Psoas muscle (tissue), 8 donors: Measurements from ENCODE around the gene SMO. TPM values are rescaled to one million over a fixed set of nuclear protein-coding genes. Genes with fewer than 3 reads are reported as not detected.

Source experiments
- ATAC-seq, 4 donors: fragments of 200-7000 bp; cut with Tn5 transposase; one replicate each; pipeline ENCODE4 v1.9.1; 2020; ENCODE audit warnings: moderate library complexity in 3 of 4, mild to moderate bottlenecking in 2 of 4
- DNase-seq, 2 donors: peaks; one replicate each; pipeline ENCODE4 v3.0.0-alpha.2; 2020
- H3K27ac ChIP-seq: fragments of 200-600 bp; one replicate; pipeline ENCODE4 v1.8.0; 2022
- H3K27me3 ChIP-seq, 3 donors: fragments of 200-600 bp in 1 of 3; one replicate each; pipeline versions ENCODE4 v1.6.1 to v1.8.0; 2013 to 2022; ENCODE audit warnings: low read length in 2 of 3, mild to moderate bottlenecking in 2 of 3, moderate library complexity in 1 of 3; ENCODE audit not compliant: insufficient read depth in 3 of 3
- H3K36me3 ChIP-seq, 2 donors: fragments of 200-600 bp in 1 of 2; one replicate each; pipeline versions ENCODE4 v1.6.1 to v1.8.0; 2013 to 2022; ENCODE audit warnings: low read depth in 1 of 2, mild to moderate bottlenecking in 1 of 2, moderate library complexity in 1 of 2; ENCODE audit not compliant: insufficient read depth in 1 of 2
- H3K4me1 ChIP-seq: fragments of 200-600 bp; one replicate; pipeline ENCODE4 v1.8.0; 2022
- H3K4me3 ChIP-seq: fragments of 200-600 bp; one replicate; pipeline ENCODE4 v1.8.0; 2022; ENCODE audit warnings: mild to moderate bottlenecking
- H3K9me3 ChIP-seq: fragments of 200-600 bp; one replicate; pipeline ENCODE4 v1.8.0; 2022
- WGBS, 3 donors: extraction: QIAGEN DNeasy Blood & Tissue Kit; methylation state at CpG; one replicate each; pipeline versions ENCODE4 v1.1.6 to v1.1.7; 2013; 5-methylcytosine and 5-hydroxymethylcytosine counted together
- intact Hi-C, 2 donors: fragments of 100-400 bp; cut with DNase I; formaldehyde crosslinking; loops; one replicate each; pipeline versions ENCODE4 v1.11.0 to v1.14.2; 2022
- polyA plus RNA-seq, 3 donors: library from polyadenylated mRNA; stranded (reverse); fragments of 200-250 nt; gene quantifications; one replicate each; pipeline ENCODE4 v1.2.3, GENCODE V29; 2013
- total RNA-seq, 4 donors: library from RNA; stranded (reverse); fragmentation: NEBNext Ultra II Directional in 2 of 4; extraction: Animal tissue kit (Norgen Biotek cat#: 25700) in 2 of 4; gene quantifications; one replicate each; pipeline versions ENCODE4 v1.2.1 to v1.2.4, GENCODE V29; 2021 to 2023
- TF ChIP-seq, protein P1 (sequence below): fragments of 200-600 bp; IDR thresholded peaks from one replicate; pipeline ENCODE4 v1.8.0; 2022; ENCODE audit warnings: antibody characterized with exemption
- donor health status: healthy with polysubstance abuse.
- donor health status: DM: no; HTN: no; CAD: no; lungs with moderate emphysema.
- donor health status: Bipolar disorder and iron deficiency.
- donor health status: healthy.
- donor health status: DM: yes; HTN: yes; CAD: no.
- donor health status: DM: no; HTN: no; CAD: no.
- donor health status: DM: no; HTN: no; CAD: no.
- donor health status: DM: yes; HTN: yes; CAD: no.

SMO gene
- total and polyA plus RNA-seq, 7 donors: 0.52 to 6.0 (median 1.4) TPM

DNA sequence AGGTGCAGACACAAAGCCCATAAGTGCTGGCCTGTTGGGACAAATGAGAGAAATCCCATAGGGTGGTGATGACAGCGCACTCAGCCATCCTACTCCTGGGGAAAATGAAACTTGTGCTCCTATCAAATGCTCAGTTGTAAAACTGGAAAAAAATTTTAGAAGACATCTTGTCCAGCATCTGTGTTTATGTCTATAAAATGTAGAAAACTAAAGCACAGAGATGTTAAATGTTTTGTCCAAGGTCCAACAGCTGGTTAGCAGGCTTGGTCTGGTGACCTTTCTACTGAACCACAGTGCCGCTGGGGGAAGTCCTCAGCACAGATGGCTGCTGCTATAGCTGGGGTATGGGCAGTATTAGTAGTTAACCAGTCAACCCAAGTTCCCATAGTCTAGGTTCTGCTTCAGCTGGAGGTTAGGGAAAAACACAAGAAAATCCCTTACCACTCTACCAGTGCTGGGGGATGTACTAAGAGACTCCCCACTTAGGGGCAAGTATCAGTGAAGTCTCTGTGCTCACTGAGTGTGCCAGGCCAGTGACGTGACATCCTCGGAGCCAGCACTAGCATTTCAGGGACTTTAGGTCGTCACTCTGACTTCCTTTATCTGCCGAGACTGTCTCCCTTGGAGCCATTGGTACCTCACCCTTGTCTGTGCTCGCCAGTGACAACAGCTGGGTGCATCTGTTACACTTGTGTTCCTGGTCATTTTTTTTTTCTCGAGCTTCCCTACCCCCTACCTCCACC is 42.0 kb upstream of the SMO start:
- H3K4me1 ChIP-seq: peaks cover 9% of the 10 kb centered on the region
- no peak for ATAC-seq
- intact Hi-C loops: no loop called here
- no peaks in the 10 kb centered on the region for H3K9me3 ChIP-seq
- peaks cover 0 to 9% (median 0%) of the 10 kb centered on the region in 3 donors for H3K27me3 ChIP-seq
- no peak overlapping the region for H3K4me3 ChIP-seq
- H3K36me3 ChIP-seq: no peaks in the 10 kb centered on the region
- no peak for DNase-seq
- TF ChIP-seq, protein P1, sequence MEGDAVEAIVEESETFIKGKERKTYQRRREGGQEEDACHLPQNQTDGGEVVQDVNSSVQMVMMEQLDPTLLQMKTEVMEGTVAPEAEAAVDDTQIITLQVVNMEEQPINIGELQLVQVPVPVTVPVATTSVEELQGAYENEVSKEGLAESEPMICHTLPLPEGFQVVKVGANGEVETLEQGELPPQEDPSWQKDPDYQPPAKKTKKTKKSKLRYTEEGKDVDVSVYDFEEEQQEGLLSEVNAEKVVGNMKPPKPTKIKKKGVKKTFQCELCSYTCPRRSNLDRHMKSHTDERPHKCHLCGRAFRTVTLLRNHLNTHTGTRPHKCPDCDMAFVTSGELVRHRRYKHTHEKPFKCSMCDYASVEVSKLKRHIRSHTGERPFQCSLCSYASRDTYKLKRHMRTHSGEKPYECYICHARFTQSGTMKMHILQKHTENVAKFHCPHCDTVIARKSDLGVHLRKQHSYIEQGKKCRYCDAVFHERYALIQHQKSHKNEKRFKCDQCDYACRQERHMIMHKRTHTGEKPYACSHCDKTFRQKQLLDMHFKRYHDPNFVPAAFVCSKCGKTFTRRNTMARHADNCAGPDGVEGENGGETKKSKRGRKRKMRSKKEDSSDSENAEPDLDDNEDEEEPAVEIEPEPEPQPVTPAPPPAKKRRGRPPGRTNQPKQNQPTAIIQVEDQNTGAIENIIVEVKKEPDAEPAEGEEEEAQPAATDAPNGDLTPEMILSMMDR: no peak
- 46 to 59% (median 59%) methylated on average over 8 of the region's 8 CpGs for WGBS, 3 donors
- no peak overlapping the region for H3K27ac ChIP-seq

DNA sequence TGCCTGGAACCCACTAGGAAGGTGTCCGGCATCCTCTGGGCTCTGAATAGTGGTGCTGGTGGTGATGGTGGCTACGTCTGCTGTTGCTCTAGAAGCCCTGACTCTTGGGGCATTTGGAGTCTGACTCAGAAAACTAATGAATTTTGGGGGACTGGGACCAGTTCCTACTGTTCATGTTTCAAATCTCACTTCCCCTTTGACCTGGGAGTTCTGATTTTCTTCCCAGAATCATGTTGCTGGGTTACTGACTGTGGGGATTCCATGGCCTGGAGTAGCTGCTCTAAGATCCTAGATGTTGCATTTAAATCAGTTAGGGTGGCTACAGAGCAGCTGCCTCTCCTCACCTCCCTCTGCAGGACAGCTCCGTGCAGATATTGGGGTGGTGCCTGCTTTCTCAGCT is 40.7 kb upstream of the SMO start:
- intact Hi-C loops: no loop called here
- ATAC-seq (no peak), DNase-seq (no peak)
- TF ChIP-seq, protein P1: no peak
- no peaks in the 10 kb centered on the region for H3K9me3 ChIP-seq
- 71 to 78% (median 72%) methylated on average over 3 of the region's 3 CpGs for WGBS, 3 donors
- H3K4me3 ChIP-seq: no peak overlapping the region
- peaks cover 9% of the 10 kb centered on the region for H3K4me1 ChIP-seq
- H3K36me3 ChIP-seq: no peaks in the 10 kb centered on the region
- H3K27ac ChIP-seq: no peak overlapping the region
- peaks cover 0 to 9% (median 0%) of the 10 kb centered on the region in 3 donors for H3K27me3 ChIP-seq

DNA sequence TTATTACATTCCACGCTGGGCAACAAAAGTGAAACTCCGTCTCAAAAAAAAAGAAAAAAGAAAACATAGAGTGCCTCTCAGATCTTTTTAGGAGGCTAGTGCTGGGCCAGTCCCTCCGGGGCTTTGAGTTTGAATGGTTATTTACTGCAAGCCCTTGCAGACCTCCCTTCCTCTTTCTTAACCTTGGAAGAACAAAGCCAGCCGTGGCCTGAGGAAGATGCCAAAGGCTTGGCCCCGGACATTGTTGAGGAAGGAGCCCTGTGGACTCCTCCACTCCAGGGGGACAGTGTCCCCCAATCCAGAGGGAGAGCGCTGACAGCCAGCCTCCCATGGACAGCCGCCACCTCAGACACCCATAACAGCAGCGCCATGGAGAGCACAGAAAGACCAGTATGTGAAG is 38.9 kb upstream of the SMO start:
- ATAC-seq (no peak), DNase-seq (no peak)
- no peaks in the 10 kb centered on the region for H3K4me1 ChIP-seq
- WGBS, 3 donors: 65 to 76% (median 70%) methylated on average over 8 of the region's 8 CpGs
- H3K27ac ChIP-seq: no peak overlapping the region
- no peaks in the 10 kb centered on the region for H3K27me3 ChIP-seq
- TF ChIP-seq, protein P1: no peak
- H3K36me3 ChIP-seq: no peaks in the 10 kb centered on the region
- H3K4me3 ChIP-seq: no peak overlapping the region
- H3K9me3 ChIP-seq: no peaks in the 10 kb centered on the region
- intact Hi-C loops: no loop called here

DNA sequence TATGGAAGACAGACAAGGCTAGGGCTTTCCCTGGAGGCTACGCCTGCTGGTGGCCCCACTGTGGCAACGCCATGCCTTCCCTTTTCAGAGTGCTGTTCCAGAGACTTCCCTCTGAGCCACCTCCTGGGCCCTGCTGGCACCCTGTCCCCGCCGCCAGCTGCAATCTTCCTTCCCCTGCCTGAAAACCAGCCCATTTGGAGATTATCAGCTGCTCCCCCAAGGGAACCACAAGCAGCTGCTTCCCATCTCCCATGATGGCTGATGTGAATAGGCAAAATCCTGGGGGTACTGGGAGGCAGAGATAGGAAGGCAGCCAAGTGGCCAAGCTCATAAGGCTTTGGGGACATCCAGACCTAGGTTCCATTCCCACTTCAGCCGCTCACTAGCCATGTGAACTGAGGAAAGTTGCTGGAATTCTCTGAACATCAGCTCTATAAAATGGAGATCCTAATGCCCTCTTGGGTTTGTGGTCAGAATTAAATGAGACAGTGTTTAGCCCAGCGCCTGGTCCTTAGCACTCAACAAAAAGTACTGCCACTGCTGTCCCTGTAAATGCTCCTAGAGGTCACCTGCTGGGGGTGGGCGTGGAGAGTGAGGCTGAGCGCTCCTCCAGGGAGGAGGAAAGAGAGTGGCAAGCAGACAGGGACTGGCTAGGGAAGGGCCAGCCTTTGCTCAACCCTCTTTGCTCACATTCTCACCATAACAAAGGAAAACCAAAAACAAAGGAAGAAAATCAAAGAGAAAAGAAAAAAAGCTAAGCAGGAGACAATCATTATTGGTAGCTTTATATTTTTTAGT is 38.0 kb upstream of the SMO start:
- Histone ChIP-seq H3K4me1 (no peaks in the 10 kb centered on the region), H3K4me3 (no peak overlapping the region), H3K36me3 (no peaks in the 10 kb centered on the region), H3K9me3 (no peaks in the 10 kb centered on the region), H3K27me3 (no peaks in the 10 kb centered on the region), H3K27ac (no peak overlapping the region)
- ATAC-seq (no peak), DNase-seq (no peak)
- TF ChIP-seq, protein P1: no peak
- intact Hi-C loops: no loop called here
- 67 to 82% (median 71%) methylated on average over 8 of the region's 8 CpGs for WGBS, 3 donors
